Large intestine (tissue), 3 donors: ENCODE measurements around the gene NTNG1. TPM values are rescaled to one million over a fixed set of nuclear protein-coding genes. Genes with fewer than 3 reads are reported as not detected.

Source experiments
- DNase-seq, 2 donors: peaks; one replicate each; pipeline versions ENCODE4 v3.0.0 to v3.0.0-alpha.2; 2013
- H3K27ac ChIP-seq: one replicate; pipeline ENCODE4 v1.5.1; 2013; ENCODE audit warnings: low read length
- H3K27me3 ChIP-seq: 2 replicates; pipeline ENCODE4 v1.6.1; 2013; ENCODE audit warnings: low read length; ENCODE audit not compliant: control insufficient read depth, insufficient read depth
- H3K36me3 ChIP-seq: 2 replicates; pipeline ENCODE4 v1.6.1; 2013; ENCODE audit warnings: low read length; ENCODE audit not compliant: control insufficient read depth, insufficient read depth
- H3K4me1 ChIP-seq: one replicate; pipeline ENCODE4 v1.6.1; 2013; ENCODE audit warnings: low read length; ENCODE audit not compliant: control insufficient read depth, insufficient read depth
- H3K4me3 ChIP-seq: one replicate; pipeline ENCODE4 v1.5.1; 2013; ENCODE audit warnings: low read length
- H3K9me3 ChIP-seq: one replicate; pipeline ENCODE4 v1.6.1; 2013; ENCODE audit warnings: mild to moderate bottlenecking, low read depth, low read length, moderate library complexity; ENCODE audit not compliant: control insufficient read depth
- WGBS: methylation state at CpG from one replicate; pipeline ENCODE4 v1.1.5; 2013; ENCODE audit warnings: low lambda C conversion rate; ENCODE audit not compliant: insufficient coverage; 5-methylcytosine and 5-hydroxymethylcytosine counted together
- polyA plus RNA-seq: library from polyadenylated mRNA; unstranded; fragments of 120-200 nt; gene quantifications from one replicate; pipeline ENCODE4 v1.2.1, GENCODE V29; 2013

The NTNG1 gene
- polyA plus RNA-seq, 1 donor: 4.9 TPM

- Histone ChIP-seq H3K27me3 (no peaks in the 10 kb centered on the region), H3K4me1 (peaks cover 7% of the 10 kb centered on the region), H3K36me3 (no peaks in the 10 kb centered on the region), H3K4me3 (no peak overlapping the region), H3K27ac (no peak overlapping the region), H3K9me3 (no peaks in the 10 kb centered on the region)
- no CpG with 5 or more reads among the region's 1 CpG for WGBS
- DNase-seq: peak; percentile 26 to 69
Observed at GRCh38 chr1:107467286-107467685, 326.4 kb downstream of the NTNG1 start.

- no peaks in the 10 kb centered on the region for H3K27me3 ChIP-seq
- 90% methylated on average over 3 of the region's 3 CpGs for whole genome bisulfite sequencing
Observed at GRCh38 chr1:107467811-107468210, 327.0 kb downstream of the NTNG1 start.

GRCh38 chr1:107473065-107473464 lies 332.2 kb downstream of the NTNG1 start:
- no peaks in the 10 kb centered on the region for H3K36me3 ChIP-seq
- H3K9me3 ChIP-seq: no peaks in the 10 kb centered on the region
- no peak overlapping the region for H3K4me3 ChIP-seq
- no peak overlapping the region for H3K27ac ChIP-seq
- DNase-seq: no peak
- H3K4me1 ChIP-seq: no peaks in the 10 kb centered on the region
- 40% methylated on average over 1 of the region's 2 CpGs for WGBS
- no peaks in the 10 kb centered on the region for H3K27me3 ChIP-seq

More at GRCh38 chr1:107467811-107468210, 327.0 kb downstream of the NTNG1 start:
- no peak for DNase-seq
- H3K36me3 ChIP-seq: no peaks in the 10 kb centered on the region
- H3K9me3 ChIP-seq: no peaks in the 10 kb centered on the region
- peaks cover 7% of the 10 kb centered on the region for H3K4me1 ChIP-seq
- no peak overlapping the region for H3K27ac ChIP-seq
- H3K4me3 ChIP-seq: no peak overlapping the region

- no peak overlapping the region for H3K4me3 ChIP-seq
- H3K27ac ChIP-seq: no peak overlapping the region
- DNase-seq: no peak
- no peaks in the 10 kb centered on the region for H3K4me1 ChIP-seq
- peaks cover 3% of the 10 kb centered on the region for H3K27me3 ChIP-seq
- no peaks in the 10 kb centered on the region for H3K36me3 ChIP-seq
- WGBS: no CpG with 5 or more reads among the region's 1 CpG
- H3K9me3 ChIP-seq: no peaks in the 10 kb centered on the region
Observed at GRCh38 chr1:107474877-107475612, 334.2 kb downstream of the NTNG1 start.

- H3K4me1 ChIP-seq: no peaks in the 10 kb centered on the region
- H3K4me3 ChIP-seq: no peak overlapping the region
- no peak for DNase-seq
- peaks cover 9% of the 10 kb centered on the region for H3K27me3 ChIP-seq
- WGBS: no CpG with 5 or more reads among the region's 2 CpGs
- H3K9me3 ChIP-seq: no peaks in the 10 kb centered on the region
- H3K27ac ChIP-seq: no peak overlapping the region
- H3K36me3 ChIP-seq: no peaks in the 10 kb centered on the region
Observed at GRCh38 chr1:107477233-107477632, 336.4 kb downstream of the NTNG1 start.

GRCh38 chr1:107479865-107480350 lies 339.1 kb downstream of the NTNG1 start:
- Histone ChIP-seq H3K4me1 (no peaks in the 10 kb centered on the region), H3K9me3 (no peaks in the 10 kb centered on the region), H3K27me3 (peaks cover 9% of the 10 kb centered on the region), H3K4me3 (no peak overlapping the region), H3K36me3 (no peaks in the 10 kb centered on the region), H3K27ac (no peak overlapping the region)
- 71% methylated on average over 3 of the region's 11 CpGs for WGBS
- DNase-seq: no peak

GRCh38 chr1:107480548-107481415 lies 339.9 kb downstream of the NTNG1 start:
- H3K27ac ChIP-seq: no peak overlapping the region
- WGBS: no CpG with 5 or more reads among the region's 37 CpGs
- H3K4me1 ChIP-seq: no peaks in the 10 kb centered on the region
- no peaks in the 10 kb centered on the region for H3K9me3 ChIP-seq
- DNase-seq: no peak
- no peaks in the 10 kb centered on the region for H3K36me3 ChIP-seq
- no peak overlapping the region for H3K4me3 ChIP-seq
- H3K27me3 ChIP-seq: peaks cover 9% of the 10 kb centered on the region

- Histone ChIP-seq H3K27ac (no peak overlapping the region), H3K36me3 (no peaks in the 10 kb centered on the region), H3K4me1 (peaks cover 3% of the 10 kb centered on the region), H3K4me3 (no peak overlapping the region), H3K9me3 (no peaks in the 10 kb centered on the region), H3K27me3 (peaks cover 9% of the 10 kb centered on the region)
- 60% methylated on average over 1 of the region's 3 CpGs for WGBS
- no peak for DNase-seq
Observed at GRCh38 chr1:107481756-107482384, 341.0 kb downstream of the NTNG1 start.

GRCh38 chr1:107483949-107484348 lies 343.1 kb downstream of the NTNG1 start:
- H3K9me3 ChIP-seq: no peaks in the 10 kb centered on the region
- H3K27me3 ChIP-seq: peaks cover 9% of the 10 kb centered on the region
- peaks cover 7% of the 10 kb centered on the region for H3K4me1 ChIP-seq
- no CpG with 5 or more reads among the region's 3 CpGs for WGBS
- H3K27ac ChIP-seq: no peak overlapping the region
- no peak for DNase-seq
- no peak overlapping the region for H3K4me3 ChIP-seq
- no peaks in the 10 kb centered on the region for H3K36me3 ChIP-seq

GRCh38 chr1:107486349-107486748 lies 345.5 kb downstream of the NTNG1 start:
- Histone ChIP-seq H3K27me3 (no peaks in the 10 kb centered on the region), H3K9me3 (no peaks in the 10 kb centered on the region), H3K36me3 (no peaks in the 10 kb centered on the region), H3K4me1 (peaks cover 7% of the 10 kb centered on the region), H3K27ac (no peak overlapping the region), H3K4me3 (no peak overlapping the region)
- DNase-seq: no peak
- WGBS: no CpG with 5 or more reads among the region's 3 CpGs
